Effector memory CD4-positive, alpha-beta T cell (primary cell): ENCODE results near the gene XXYLT1.

Experiments used
- DNase-seq, 3 donors: peaks; one replicate each; pipeline ENCODE4 v3.0.0-alpha.2; 2020
- H3K27ac ChIP-seq: 2 replicates; pipeline ENCODE4 v1.7.0; 2013; ENCODE audit warnings: mild to moderate bottlenecking, low read length, moderate library complexity; ENCODE audit not compliant: insufficient read depth, poor library complexity, severe bottlenecking
- H3K27me3 ChIP-seq: replicated peaks from 2 replicates; pipeline ENCODE4 v1.7.0; 2013; ENCODE audit warnings: mild to moderate bottlenecking, low read length; ENCODE audit not compliant: insufficient read depth, control insufficient read depth, poor library complexity, severe bottlenecking
- H3K36me3 ChIP-seq: 2 replicates; pipeline ENCODE4 v1.7.0; 2013; ENCODE audit warnings: mild to moderate bottlenecking, low read length, moderate library complexity; ENCODE audit not compliant: control insufficient read depth, insufficient read depth
- H3K4me1 ChIP-seq: 2 replicates; pipeline ENCODE4 v1.7.0; 2013; ENCODE audit warnings: low read length, mild to moderate bottlenecking; ENCODE audit not compliant: control insufficient read depth, insufficient read depth, poor library complexity, severe bottlenecking
- H3K4me3 ChIP-seq: 2 replicates; pipeline ENCODE4 v1.7.0; 2013; ENCODE audit warnings: low read length, low read depth, mild to moderate bottlenecking; ENCODE audit not compliant: insufficient read depth, poor library complexity, severe bottlenecking
- H3K9me3 ChIP-seq: 2 replicates; pipeline ENCODE4 v1.7.0; 2013; ENCODE audit warnings: mild to moderate bottlenecking, low read length, moderate library complexity; ENCODE audit not compliant: control insufficient read depth

The XXYLT1 gene

GRCh38 chr3:195153130-195153529 is 117.8 kb downstream of the XXYLT1 start:
- no peak overlapping the region for H3K27ac ChIP-seq

GRCh38 chr3:195151866-195152541 is 119.0 kb downstream of the XXYLT1 start:
- no peak overlapping the region for H3K27ac ChIP-seq
- H3K4me3 ChIP-seq = no peak overlapping the region

More at GRCh38 chr3:195153130-195153529, 117.8 kb downstream of the XXYLT1 start:
- DNase-seq = no peak
- H3K4me1 ChIP-seq = no peaks in the 10 kb centered on the region
- H3K9me3 ChIP-seq = no peaks in the 10 kb centered on the region
- no peak overlapping the region for H3K4me3 ChIP-seq
- H3K36me3 ChIP-seq = no peaks in the 10 kb centered on the region
- no peaks in the 10 kb centered on the region for H3K27me3 ChIP-seq

DNA sequence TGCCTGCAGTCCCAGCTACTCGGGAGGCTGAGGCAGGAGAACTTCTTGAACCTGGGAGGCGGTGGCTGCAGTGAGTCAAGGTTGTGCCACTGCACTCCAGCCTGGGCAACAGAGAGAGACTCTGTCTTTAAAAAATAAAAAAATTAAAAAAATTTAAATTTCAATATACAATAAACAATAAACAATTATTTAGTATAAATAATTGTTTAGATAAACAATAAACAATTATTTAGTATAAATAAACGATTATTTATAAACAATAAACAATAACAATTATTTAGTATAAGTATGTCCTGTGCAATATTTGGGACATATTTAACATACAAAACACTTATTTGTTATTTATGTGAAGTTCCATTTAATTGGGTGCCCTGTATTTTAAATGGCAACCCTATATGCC is 119.6 kb downstream of the XXYLT1 start:
- H3K27ac ChIP-seq = no peak overlapping the region
- H3K4me1 ChIP-seq = no peaks in the 10 kb centered on the region
- no peak for DNase-seq
- H3K36me3 ChIP-seq = no peaks in the 10 kb centered on the region
- H3K9me3 ChIP-seq = no peaks in the 10 kb centered on the region
- H3K4me3 ChIP-seq = no peak overlapping the region
- no peaks in the 10 kb centered on the region for H3K27me3 ChIP-seq

More at GRCh38 chr3:195151866-195152541, 119.0 kb downstream of the XXYLT1 start:
- no peaks in the 10 kb centered on the region for H3K4me1 ChIP-seq
- no peaks in the 10 kb centered on the region for H3K27me3 ChIP-seq
- no peak for DNase-seq
- no peaks in the 10 kb centered on the region for H3K36me3 ChIP-seq
- no peaks in the 10 kb centered on the region for H3K9me3 ChIP-seq

DNA sequence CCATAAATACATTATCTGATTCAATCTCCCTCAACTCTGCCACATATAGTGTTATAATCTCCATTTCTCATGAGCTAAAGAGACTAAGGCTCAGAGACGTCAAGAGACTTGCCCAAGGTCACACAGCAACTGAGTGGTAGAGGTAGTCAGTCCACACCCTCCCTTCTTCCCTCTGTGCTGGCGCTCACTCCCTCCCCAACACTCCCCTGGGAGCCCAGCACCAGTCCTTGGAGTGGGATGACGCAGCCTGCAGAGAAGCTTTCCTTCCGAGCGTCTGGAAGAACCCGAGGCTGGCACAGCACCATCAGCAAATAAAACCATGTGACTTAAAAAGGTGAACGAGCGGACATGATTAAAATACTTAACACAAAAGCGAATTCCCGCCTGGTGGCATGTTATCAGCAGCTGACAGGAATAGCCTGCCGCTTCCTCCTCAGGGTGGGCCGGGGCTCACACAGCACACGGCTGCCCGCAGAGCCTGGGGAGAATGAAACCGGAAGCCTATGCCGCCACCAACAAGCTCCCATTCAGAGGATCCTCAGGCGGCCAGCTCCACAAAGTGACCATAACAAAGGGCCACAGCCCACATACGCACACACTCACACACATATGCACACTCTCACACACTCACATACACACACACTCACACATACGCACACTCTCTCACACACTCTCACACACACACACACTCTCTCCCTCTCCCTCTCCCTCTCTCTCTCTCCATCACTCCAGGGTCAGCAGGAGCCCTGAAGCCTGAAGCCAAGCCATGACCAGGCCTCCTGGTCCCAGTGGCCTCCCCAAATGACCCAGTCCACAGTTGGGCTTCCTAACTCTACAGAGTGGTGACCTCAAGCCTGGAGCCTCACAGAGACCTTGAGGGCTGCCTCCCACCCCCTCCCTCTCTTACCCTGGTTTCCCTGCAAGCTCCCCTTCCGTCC is 120.5 kb downstream of the XXYLT1 start:
- Histone ChIP-seq H3K4me3 (no peak overlapping the region), H3K4me1 (no peaks in the 10 kb centered on the region), H3K36me3 (no peaks in the 10 kb centered on the region)

DNA sequence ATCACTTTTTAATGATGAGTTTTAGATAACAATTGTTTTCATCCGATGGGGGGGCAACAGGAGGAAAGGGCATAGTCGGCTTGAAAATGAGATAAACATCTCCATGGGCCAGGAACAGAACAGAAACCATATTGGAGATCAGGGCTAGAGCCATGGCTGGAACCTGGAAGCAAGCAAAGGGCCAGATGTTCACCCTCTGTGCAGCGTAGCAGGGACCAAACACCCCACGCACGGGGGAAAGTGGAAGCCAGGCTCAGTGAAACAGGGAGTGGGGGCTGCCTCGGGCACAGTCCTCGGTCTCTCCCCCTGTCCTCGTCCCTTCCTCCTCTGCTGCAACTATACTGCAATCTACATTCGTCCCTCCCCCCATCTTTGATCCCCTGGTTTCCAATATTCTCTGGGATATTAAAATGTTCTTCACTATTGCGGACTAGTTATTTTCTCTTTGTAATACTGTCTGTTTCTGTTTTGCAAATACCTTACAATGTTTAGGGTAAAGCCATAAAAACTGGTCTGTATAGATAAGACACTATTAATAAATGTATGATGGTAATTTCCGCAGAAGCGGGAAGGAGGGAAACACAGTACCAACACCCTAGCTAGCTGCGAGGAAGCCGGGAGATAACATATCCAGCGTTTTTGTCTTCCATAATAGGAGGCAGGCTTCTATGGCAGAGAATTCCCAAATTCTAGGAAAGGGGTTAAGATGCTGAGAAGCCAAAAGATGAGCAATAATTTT is 121.5 kb downstream of the XXYLT1 start:
- no peak overlapping the region for H3K27ac ChIP-seq
- H3K27me3 ChIP-seq = no peaks in the 10 kb centered on the region
- H3K4me1 ChIP-seq = no peaks in the 10 kb centered on the region

More for the DNA sequence above, 120.5 kb downstream of the XXYLT1 start:
- no peaks in the 10 kb centered on the region for H3K9me3 ChIP-seq
- H3K27ac ChIP-seq = no peak overlapping the region
- DNase-seq = no peak
- H3K27me3 ChIP-seq = no peaks in the 10 kb centered on the region

GRCh38 chr3:195148549-195148948 is 122.4 kb downstream of the XXYLT1 start:
- no peaks in the 10 kb centered on the region for H3K9me3 ChIP-seq
- DNase-seq = no peak
- no peaks in the 10 kb centered on the region for H3K4me1 ChIP-seq
- H3K36me3 ChIP-seq = no peaks in the 10 kb centered on the region
- no peak overlapping the region for H3K4me3 ChIP-seq
- H3K27me3 ChIP-seq = no peaks in the 10 kb centered on the region
- H3K27ac ChIP-seq = no peak overlapping the region

More for the DNA sequence above, 121.5 kb downstream of the XXYLT1 start:
- Histone ChIP-seq H3K36me3 (no peaks in the 10 kb centered on the region), H3K4me3 (no peak overlapping the region), H3K9me3 (no peaks in the 10 kb centered on the region)
- no peak for DNase-seq

DNA sequence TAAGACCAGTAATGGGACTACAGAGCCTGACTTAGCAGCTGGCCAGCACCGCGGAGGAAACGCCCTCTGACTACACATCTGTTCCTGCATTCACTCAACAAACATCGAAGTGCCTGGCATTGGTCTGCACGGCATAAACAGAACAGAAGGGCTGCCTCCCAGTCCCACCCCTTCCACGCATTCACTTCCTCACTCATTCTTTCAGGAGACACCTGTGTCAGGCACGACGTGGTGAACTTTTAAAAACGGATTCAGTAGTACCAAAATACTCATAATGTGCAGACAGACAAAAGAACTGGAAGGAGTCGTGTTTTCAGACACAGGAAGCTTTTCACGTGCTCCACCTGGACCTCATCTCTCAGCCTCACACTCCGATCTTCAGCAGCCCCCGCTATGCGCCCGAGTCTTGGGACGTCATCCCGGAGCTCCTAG is 123.3 kb downstream of the XXYLT1 start:
- H3K27me3 ChIP-seq = no peaks in the 10 kb centered on the region
- DNase-seq = no peak
- H3K9me3 ChIP-seq = no peaks in the 10 kb centered on the region
- H3K27ac ChIP-seq = no peak overlapping the region
- no peaks in the 10 kb centered on the region for H3K36me3 ChIP-seq
- H3K4me3 ChIP-seq = peak overlapping the region; percentile 31
- H3K4me1 ChIP-seq = no peaks in the 10 kb centered on the region

DNA sequence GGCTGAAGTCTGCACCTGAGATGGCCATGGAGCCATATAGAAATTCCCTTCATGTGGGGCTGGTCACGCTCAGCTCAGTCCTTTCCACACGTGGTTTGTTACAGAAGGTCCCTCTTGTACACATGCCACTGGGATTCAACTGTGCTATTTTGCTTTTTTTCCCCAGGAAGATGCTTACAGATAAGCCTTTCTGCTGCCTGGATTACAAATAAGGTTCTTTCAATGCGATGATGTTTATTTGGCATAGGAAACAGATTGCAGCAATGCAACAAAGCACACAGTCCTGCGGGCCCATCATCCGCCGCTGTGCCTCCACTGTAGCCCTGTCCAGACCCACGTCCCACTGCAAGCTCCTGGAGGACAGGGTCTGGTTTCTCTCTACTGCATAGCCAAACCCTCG is 124.8 kb downstream of the XXYLT1 start:
- Histone ChIP-seq H3K36me3 (no peaks in the 10 kb centered on the region), H3K27ac (no peak overlapping the region), H3K4me1 (no peaks in the 10 kb centered on the region), H3K4me3 (no peak overlapping the region), H3K9me3 (no peaks in the 10 kb centered on the region), H3K27me3 (no peaks in the 10 kb centered on the region)
- no peak for DNase-seq

GRCh38 chr3:195145579-195145978 is 125.4 kb downstream of the XXYLT1 start:
- Histone ChIP-seq H3K27me3 (no peaks in the 10 kb centered on the region), H3K4me1 (no peaks in the 10 kb centered on the region), H3K4me3 (no peak overlapping the region), H3K36me3 (no peaks in the 10 kb centered on the region), H3K27ac (no peak overlapping the region), H3K9me3 (no peaks in the 10 kb centered on the region)
- DNase-seq = no peak
